WTC11 (cell line): ENCODE data around the gene COMMD10. TPM values are rescaled to one million over a fixed set of nuclear protein-coding genes. Genes with fewer than 3 reads are reported as not detected.

Experiments
- ATAC-seq: fragments of 200-7000 bp; cut with Tn5 transposase; 2 replicates; pipeline ENCODE4 v1.10.0; 2021; ENCODE audit warnings: mild to moderate bottlenecking, moderate library complexity
- CTCF ChIA-PET: fragments of 300-600 bp; sonication (Branson Sonifier 250); formaldehyde crosslinking; loops from one replicate; lab custom pipeline; 2021; ENCODE audit warnings: antibody characterized with exemption; lab: Charles Lee
- POLR2A ChIA-PET: fragments of 350-600 bp; sonication (Branson Sonifier 250); formaldehyde crosslinking; loops from one replicate; lab custom pipeline; 2021; ENCODE audit warnings: antibody characterized with exemption; lab: Charles Lee
- DNase-seq: peaks from one replicate; pipeline ENCODE4 v3.0.0; 2021; ENCODE audit warnings: low spot score
- H3K27ac Mint-ChIP-seq: 2 replicates; pipeline ENCODE4 v1.8.0; 2021; ENCODE audit warnings: mixed read lengths
- H3K27me3 Mint-ChIP-seq: 2 replicates; pipeline ENCODE4 v1.8.0; 2021; ENCODE audit warnings: low read depth, mild to moderate bottlenecking, moderate library complexity, mixed read lengths
- H3K36me3 Mint-ChIP-seq: 2 replicates; pipeline ENCODE4 v1.8.0; 2021; ENCODE audit warnings: mixed read lengths
- H3K4me1 Mint-ChIP-seq: 2 replicates; pipeline ENCODE4 v1.8.0; 2022; ENCODE audit warnings: mixed read lengths
- H3K4me3 Mint-ChIP-seq: 2 replicates; pipeline ENCODE4 v1.8.0; 2021; ENCODE audit warnings: mild to moderate bottlenecking, moderate library complexity, mixed read lengths
- H3K9me3 Mint-ChIP-seq: 2 replicates; pipeline ENCODE4 v1.8.0; 2021; ENCODE audit warnings: mixed read lengths
- ELF4 ChIP-seq: sonication (generic); formaldehyde crosslinking; IDR thresholded peaks from 2 replicates; pipeline ENCODE4 v1.8.1; 2022; ENCODE audit warnings: low read depth, mild to moderate bottlenecking, moderate library complexity, missing genetic modification reagents
- EMX1 ChIP-seq: fragments of 250-450 bp; sonication (Bioruptor Pico); IDR thresholded peaks from 2 replicates; pipeline ENCODE4 v1.8.0; 2021; ENCODE audit warnings: mild to moderate bottlenecking
- FOXK1 ChIP-seq: sonication (generic); formaldehyde crosslinking; IDR thresholded peaks from 2 replicates; pipeline ENCODE4 v1.8.0; 2022; ENCODE audit warnings: mild to moderate bottlenecking, moderate library complexity, missing genetic modification reagents
- GTF2I ChIP-seq: fragments of 250-450 bp; sonication (Bioruptor Pico); conservative IDR thresholded peaks from 2 replicates; pipeline ENCODE4 v1.4.0; 2021; ENCODE audit warnings: mild to moderate bottlenecking
- IRF2 ChIP-seq: sonication (generic); formaldehyde crosslinking; IDR thresholded peaks from 2 replicates; pipeline ENCODE4 v1.8.0; 2022; ENCODE audit warnings: low read depth, missing genetic modification reagents, borderline replicate concordance
- JUN ChIP-seq: sonication (generic); formaldehyde crosslinking; IDR thresholded peaks from 2 replicates; pipeline ENCODE4 v1.8.0; 2023; ENCODE audit warnings: mild to moderate bottlenecking, missing genetic modification reagents
- KAT7 ChIP-seq: sonication (generic); formaldehyde crosslinking; IDR thresholded peaks from 2 replicates; pipeline ENCODE4 v1.8.1; 2023; ENCODE audit warnings: missing genetic modification reagents, mild to moderate bottlenecking, borderline replicate concordance
- SMAD3 ChIP-seq: sonication (generic); formaldehyde crosslinking; IDR thresholded peaks from 2 replicates; pipeline ENCODE4 v1.8.0; 2022; ENCODE audit warnings: missing genetic modification reagents, mild to moderate bottlenecking, borderline replicate concordance
- SOX15 ChIP-seq: fragments of 250-450 bp; sonication (Bioruptor Pico); IDR thresholded peaks from 2 replicates; pipeline ENCODE4 v1.9.0; 2021; ENCODE audit warnings: mild to moderate bottlenecking
- TCF7 ChIP-seq: sonication (generic); formaldehyde crosslinking; IDR thresholded peaks from 2 replicates; pipeline ENCODE4 v1.8.0; 2022; ENCODE audit warnings: mild to moderate bottlenecking, low read depth, missing genetic modification reagents, moderate library complexity
- ZNF121 ChIP-seq: sonication (generic); formaldehyde crosslinking; IDR thresholded peaks from 2 replicates; pipeline ENCODE4 v1.8.0; 2023; ENCODE audit warnings: missing genetic modification reagents
- ZNF317 ChIP-seq: sonication (generic); formaldehyde crosslinking; IDR thresholded peaks from 2 replicates; pipeline ENCODE4 v1.8.1; 2023; ENCODE audit warnings: low read depth, mild to moderate bottlenecking, moderate library complexity, missing genetic modification reagents, borderline replicate concordance
- ZNF416 ChIP-seq: fragments of 250-450 bp; sonication (Bioruptor Pico); IDR thresholded peaks from 2 replicates; pipeline ENCODE4 v1.9.0; 2021; ENCODE audit warnings: mild to moderate bottlenecking, inconsistent platforms
- ZNF671 ChIP-seq: fragments of 250-450 bp; sonication (Bioruptor Pico); IDR thresholded peaks from 2 replicates; pipeline ENCODE4 v1.8.0; 2021; ENCODE audit warnings: mild to moderate bottlenecking
- total RNA-seq: library from RNA; stranded (reverse); gene quantifications from 3 replicates; pipeline ENCODE4 v1.2.3, GENCODE V29; 2021
- TF ChIP-seq, protein P1 (sequence below): fragments of 250-450 bp; sonication (Bioruptor Pico); IDR thresholded peaks from 2 replicates; pipeline ENCODE4 v2.1.2; 2022; ENCODE audit warnings: mild to moderate bottlenecking, moderate library complexity
- TF ChIP-seq, protein P2 (sequence below): fragments of 200-600 bp; IDR thresholded peaks from 2 replicates; pipeline ENCODE4 v1.8.0; 2022; ENCODE audit warnings: antibody characterized with exemption
- TF ChIP-seq, protein P3 (sequence below): sonication (generic); formaldehyde crosslinking; IDR thresholded peaks from 2 replicates; pipeline ENCODE4 v1.8.0; 2023; ENCODE audit warnings: mild to moderate bottlenecking, missing genetic modification reagents
- TF ChIP-seq, protein P4 (sequence below): sonication (generic); formaldehyde crosslinking; IDR thresholded peaks from 2 replicates; pipeline ENCODE4 v1.8.1; 2022; ENCODE audit warnings: low read depth, missing genetic modification reagents, borderline replicate concordance
- TF ChIP-seq, protein P5 (sequence below): fragments of 250-450 bp; sonication (Bioruptor Pico); IDR thresholded peaks from 2 replicates; pipeline ENCODE4 v1.9.0; 2021; ENCODE audit warnings: mild to moderate bottlenecking
- TF ChIP-seq, protein P6 (sequence below): sonication (generic); formaldehyde crosslinking; IDR thresholded peaks from 2 replicates; pipeline ENCODE4 v1.8.1; 2022; ENCODE audit warnings: low read depth, mild to moderate bottlenecking, moderate library complexity, missing genetic modification reagents, borderline replicate concordance

The COMMD10 gene
- total RNA-seq, 1 experiment from 2014 or later = 34.5 TPM

DNA sequence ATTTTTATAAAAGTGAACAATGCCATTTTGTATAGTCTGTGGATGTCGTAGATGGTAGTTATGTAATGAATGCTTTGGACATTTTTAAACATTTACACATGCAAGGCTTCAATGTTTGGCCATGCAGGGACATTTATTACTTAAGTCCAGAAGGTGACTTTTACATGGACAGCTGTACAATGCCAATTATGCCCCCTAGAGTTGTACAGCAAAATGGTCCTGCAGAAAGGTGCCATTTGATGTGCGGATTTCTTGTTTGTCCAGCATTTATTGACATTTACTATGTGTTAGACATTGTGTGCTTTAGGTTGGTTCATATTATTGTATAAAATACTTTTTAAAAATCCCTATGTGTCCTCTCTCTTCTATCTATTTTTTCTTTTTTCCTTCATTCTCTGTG lies 22.5 kb upstream of the COMMD10 start (continued):
- TF ChIP-seq, protein P1, sequence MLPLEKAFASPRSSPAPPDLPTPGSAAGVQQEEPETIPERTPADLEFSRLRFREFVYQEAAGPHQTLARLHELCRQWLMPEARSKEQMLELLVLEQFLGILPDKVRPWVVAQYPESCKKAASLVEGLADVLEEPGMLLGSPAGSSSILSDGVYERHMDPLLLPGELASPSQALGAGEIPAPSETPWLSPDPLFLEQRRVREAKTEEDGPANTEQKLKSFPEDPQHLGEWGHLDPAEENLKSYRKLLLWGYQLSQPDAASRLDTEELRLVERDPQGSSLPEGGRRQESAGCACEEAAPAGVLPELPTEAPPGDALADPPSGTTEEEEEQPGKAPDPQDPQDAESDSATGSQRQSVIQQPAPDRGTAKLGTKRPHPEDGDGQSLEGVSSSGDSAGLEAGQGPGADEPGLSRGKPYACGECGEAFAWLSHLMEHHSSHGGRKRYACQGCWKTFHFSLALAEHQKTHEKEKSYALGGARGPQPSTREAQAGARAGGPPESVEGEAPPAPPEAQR = no peak

DNA sequence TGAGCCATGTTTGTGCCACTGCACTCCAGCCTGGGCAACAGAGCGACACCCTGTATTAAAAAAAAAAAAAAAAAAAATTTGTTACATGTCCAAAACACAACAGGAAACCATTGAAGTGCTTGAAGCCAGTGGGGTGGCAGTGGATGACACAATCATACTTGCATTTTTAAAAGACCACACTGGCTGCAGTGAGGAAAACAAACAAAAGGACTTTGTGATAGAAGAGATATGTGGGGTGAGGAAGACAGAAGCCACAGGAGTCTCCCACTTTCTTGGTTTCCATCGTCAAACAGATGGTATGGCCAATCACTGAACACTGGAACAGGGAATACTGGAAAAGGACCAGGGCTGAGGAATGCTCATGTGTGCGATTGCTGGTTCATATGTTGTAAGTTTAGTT lies 20.9 kb upstream of the COMMD10 start:
- no peak overlapping the region for H3K4me3 Mint-ChIP-seq
- POLR2A ChIA-PET = no interaction called here
- no peak overlapping the region for H3K27ac Mint-ChIP-seq
- CTCF ChIA-PET = no interaction called here
- peaks cover 2% of the 10 kb centered on the region; the same call in 1 of the 2 replicates for H3K4me1 Mint-ChIP-seq
- no peaks in the 10 kb centered on the region for H3K36me3 Mint-ChIP-seq
- ATAC-seq = no peak
- no peak for DNase-seq
- TF ChIP-seq KAT7 (CRISPR knock-in tag) (no peak), ZNF671 (no peak), EMX1 (no peak), ZNF416 (no peak), ZNF121 (CRISPR knock-in tag) (no peak), ZNF317 (no peak), TCF7 (CRISPR knock-in tag) (no peak), GTF2I (CRISPR knock-in tag) (no peak)
- no peaks in the 10 kb centered on the region for H3K9me3 Mint-ChIP-seq
- H3K27me3 Mint-ChIP-seq = no peaks in the 10 kb centered on the region

DNA sequence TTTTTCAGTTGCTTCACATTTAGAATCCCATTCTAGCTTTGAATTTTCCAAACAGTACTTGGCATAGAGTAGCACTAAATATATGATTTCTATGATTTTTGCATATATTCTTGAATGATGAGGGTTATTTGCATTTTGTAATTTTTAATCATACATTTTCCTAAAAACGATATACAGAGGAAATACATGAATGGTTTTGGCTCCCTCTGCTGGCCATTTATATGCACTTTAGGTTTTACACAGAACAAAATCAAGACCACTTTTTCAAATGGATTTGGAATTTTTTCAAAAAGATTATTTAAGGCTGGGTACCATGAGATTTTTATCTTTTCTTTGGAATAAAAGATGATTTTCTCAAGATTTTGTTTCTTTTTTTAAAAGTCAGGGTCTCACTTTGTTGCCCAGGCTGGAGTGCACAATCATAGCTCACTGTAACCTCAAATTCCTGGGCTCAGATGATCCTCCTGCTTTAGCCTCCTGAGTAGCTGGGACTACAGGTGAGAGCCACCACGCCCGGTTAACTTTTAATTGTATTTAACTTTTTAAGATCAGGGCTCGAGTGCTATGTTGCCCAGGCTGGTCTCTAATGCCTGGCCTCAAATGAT lies 16.7 kb upstream of the COMMD10 start:
- Mint-ChIP-seq H3K9me3 (no peaks in the 10 kb centered on the region), H3K27ac (no peak overlapping the region), H3K4me1 (no peaks in the 10 kb centered on the region), H3K4me3 (no peak overlapping the region), H3K36me3 (no peaks in the 10 kb centered on the region), H3K27me3 (no peaks in the 10 kb centered on the region)
- CTCF ChIA-PET = interaction anchor here (0.5 to 2.0 kb wide), 9 partner anchors 8 to 522 kb away, joined by 3 to 9 read pairs (median 6); partner anchors contain the start of gene LVRN
- TF ChIP-seq SMAD3 (CRISPR knock-in tag) = no peak
- TF ChIP-seq, protein P2, sequence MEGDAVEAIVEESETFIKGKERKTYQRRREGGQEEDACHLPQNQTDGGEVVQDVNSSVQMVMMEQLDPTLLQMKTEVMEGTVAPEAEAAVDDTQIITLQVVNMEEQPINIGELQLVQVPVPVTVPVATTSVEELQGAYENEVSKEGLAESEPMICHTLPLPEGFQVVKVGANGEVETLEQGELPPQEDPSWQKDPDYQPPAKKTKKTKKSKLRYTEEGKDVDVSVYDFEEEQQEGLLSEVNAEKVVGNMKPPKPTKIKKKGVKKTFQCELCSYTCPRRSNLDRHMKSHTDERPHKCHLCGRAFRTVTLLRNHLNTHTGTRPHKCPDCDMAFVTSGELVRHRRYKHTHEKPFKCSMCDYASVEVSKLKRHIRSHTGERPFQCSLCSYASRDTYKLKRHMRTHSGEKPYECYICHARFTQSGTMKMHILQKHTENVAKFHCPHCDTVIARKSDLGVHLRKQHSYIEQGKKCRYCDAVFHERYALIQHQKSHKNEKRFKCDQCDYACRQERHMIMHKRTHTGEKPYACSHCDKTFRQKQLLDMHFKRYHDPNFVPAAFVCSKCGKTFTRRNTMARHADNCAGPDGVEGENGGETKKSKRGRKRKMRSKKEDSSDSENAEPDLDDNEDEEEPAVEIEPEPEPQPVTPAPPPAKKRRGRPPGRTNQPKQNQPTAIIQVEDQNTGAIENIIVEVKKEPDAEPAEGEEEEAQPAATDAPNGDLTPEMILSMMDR = peak; percentile 63
- POLR2A ChIA-PET = no interaction called here
- ATAC-seq = 0 out of 2 replicates have a peak, but pooled peaks have one; percentile 22
- no peak for DNase-seq

DNA sequence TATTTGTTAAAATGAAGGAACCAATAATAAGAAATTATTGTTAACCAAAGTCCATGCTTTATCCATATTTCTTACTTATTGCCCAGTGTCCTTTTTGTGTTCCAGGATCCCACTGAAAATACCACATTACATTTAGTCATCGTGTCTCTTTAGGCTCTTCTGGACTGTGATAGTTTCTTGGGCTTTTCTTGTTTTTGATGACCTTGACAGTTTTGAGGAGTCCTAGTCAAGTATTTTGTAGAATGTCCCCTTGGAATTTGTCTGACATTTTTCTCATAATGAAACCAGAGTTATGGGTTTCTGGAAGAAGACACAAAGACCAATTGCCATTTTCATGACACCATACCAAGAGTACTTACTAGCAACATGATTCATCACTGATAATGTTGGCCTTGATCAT lies 13.6 kb upstream of the COMMD10 start:
- ChIA-PET POLR2A (no interaction called here), CTCF (no interaction called here)
- ATAC-seq = no peak
- Mint-ChIP-seq H3K4me1 (no peaks in the 10 kb centered on the region), H3K36me3 (no peaks in the 10 kb centered on the region), H3K27ac (no peak overlapping the region), H3K27me3 (no peaks in the 10 kb centered on the region), H3K4me3 (no peak overlapping the region), H3K9me3 (no peaks in the 10 kb centered on the region)
- no peak for DNase-seq
- TF ChIP-seq, protein P3, sequence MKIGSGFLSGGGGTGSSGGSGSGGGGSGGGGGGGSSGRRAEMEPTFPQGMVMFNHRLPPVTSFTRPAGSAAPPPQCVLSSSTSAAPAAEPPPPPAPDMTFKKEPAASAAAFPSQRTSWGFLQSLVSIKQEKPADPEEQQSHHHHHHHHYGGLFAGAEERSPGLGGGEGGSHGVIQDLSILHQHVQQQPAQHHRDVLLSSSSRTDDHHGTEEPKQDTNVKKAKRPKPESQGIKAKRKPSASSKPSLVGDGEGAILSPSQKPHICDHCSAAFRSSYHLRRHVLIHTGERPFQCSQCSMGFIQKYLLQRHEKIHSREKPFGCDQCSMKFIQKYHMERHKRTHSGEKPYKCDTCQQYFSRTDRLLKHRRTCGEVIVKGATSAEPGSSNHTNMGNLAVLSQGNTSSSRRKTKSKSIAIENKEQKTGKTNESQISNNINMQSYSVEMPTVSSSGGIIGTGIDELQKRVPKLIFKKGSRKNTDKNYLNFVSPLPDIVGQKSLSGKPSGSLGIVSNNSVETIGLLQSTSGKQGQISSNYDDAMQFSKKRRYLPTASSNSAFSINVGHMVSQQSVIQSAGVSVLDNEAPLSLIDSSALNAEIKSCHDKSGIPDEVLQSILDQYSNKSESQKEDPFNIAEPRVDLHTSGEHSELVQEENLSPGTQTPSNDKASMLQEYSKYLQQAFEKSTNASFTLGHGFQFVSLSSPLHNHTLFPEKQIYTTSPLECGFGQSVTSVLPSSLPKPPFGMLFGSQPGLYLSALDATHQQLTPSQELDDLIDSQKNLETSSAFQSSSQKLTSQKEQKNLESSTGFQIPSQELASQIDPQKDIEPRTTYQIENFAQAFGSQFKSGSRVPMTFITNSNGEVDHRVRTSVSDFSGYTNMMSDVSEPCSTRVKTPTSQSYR = no peak
- no peak for TF ChIP-seq SOX15 (CRISPR knock-in tag)
- no peak for TF ChIP-seq IRF2
- TF ChIP-seq, protein P4, sequence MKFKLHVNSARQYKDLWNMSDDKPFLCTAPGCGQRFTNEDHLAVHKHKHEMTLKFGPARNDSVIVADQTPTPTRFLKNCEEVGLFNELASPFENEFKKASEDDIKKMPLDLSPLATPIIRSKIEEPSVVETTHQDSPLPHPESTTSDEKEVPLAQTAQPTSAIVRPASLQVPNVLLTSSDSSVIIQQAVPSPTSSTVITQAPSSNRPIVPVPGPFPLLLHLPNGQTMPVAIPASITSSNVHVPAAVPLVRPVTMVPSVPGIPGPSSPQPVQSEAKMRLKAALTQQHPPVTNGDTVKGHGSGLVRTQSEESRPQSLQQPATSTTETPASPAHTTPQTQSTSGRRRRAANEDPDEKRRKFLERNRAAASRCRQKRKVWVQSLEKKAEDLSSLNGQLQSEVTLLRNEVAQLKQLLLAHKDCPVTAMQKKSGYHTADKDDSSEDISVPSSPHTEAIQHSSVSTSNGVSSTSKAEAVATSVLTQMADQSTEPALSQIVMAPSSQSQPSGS (CRISPR knock-in tag) = no peak
- TF ChIP-seq, protein P5, sequence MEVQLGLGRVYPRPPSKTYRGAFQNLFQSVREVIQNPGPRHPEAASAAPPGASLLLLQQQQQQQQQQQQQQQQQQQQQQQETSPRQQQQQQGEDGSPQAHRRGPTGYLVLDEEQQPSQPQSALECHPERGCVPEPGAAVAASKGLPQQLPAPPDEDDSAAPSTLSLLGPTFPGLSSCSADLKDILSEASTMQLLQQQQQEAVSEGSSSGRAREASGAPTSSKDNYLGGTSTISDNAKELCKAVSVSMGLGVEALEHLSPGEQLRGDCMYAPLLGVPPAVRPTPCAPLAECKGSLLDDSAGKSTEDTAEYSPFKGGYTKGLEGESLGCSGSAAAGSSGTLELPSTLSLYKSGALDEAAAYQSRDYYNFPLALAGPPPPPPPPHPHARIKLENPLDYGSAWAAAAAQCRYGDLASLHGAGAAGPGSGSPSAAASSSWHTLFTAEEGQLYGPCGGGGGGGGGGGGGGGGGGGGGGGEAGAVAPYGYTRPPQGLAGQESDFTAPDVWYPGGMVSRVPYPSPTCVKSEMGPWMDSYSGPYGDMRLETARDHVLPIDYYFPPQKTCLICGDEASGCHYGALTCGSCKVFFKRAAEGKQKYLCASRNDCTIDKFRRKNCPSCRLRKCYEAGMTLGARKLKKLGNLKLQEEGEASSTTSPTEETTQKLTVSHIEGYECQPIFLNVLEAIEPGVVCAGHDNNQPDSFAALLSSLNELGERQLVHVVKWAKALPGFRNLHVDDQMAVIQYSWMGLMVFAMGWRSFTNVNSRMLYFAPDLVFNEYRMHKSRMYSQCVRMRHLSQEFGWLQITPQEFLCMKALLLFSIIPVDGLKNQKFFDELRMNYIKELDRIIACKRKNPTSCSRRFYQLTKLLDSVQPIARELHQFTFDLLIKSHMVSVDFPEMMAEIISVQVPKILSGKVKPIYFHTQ (CRISPR knock-in tag) = no peak
- no peak for TF ChIP-seq JUN
- TF ChIP-seq FOXK1 (CRISPR knock-in tag) = no peak
- TF ChIP-seq, protein P6, sequence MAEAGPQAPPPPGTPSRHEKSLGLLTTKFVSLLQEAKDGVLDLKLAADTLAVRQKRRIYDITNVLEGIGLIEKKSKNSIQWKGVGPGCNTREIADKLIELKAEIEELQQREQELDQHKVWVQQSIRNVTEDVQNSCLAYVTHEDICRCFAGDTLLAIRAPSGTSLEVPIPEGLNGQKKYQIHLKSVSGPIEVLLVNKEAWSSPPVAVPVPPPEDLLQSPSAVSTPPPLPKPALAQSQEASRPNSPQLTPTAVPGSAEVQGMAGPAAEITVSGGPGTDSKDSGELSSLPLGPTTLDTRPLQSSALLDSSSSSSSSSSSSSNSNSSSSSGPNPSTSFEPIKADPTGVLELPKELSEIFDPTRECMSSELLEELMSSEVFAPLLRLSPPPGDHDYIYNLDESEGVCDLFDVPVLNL (CRISPR knock-in tag) = no peak
- TF ChIP-seq ELF4 (CRISPR knock-in tag) = no peak
